IPS-18a (cell line): ENCODE data around the gene HS3ST6.
"Not testable (repeated sequence)": the region's sequence is repeated elsewhere in the genome, so short reads cannot be mapped to it uniquely, and the experiment has no call there.

Source experiments
- H3K27ac ChIP-seq: one replicate; pipeline ENCODE4 v1.5.1; 2013; ENCODE audit warnings: low read length
- H3K27me3 ChIP-seq: one replicate; pipeline ENCODE4 v1.6.1; 2013; ENCODE audit warnings: mild to moderate bottlenecking, low read length; ENCODE audit not compliant: control insufficient read depth, insufficient read depth
- H3K36me3 ChIP-seq: one replicate; pipeline ENCODE4 v1.6.1; 2013; ENCODE audit warnings: low read depth, low read length; ENCODE audit not compliant: control insufficient read depth
- H3K4me1 ChIP-seq: one replicate; pipeline ENCODE4 v1.6.1; 2013; ENCODE audit warnings: low read depth, low read length; ENCODE audit not compliant: control insufficient read depth
- H3K4me3 ChIP-seq: one replicate; pipeline ENCODE4 v1.5.1; 2013; ENCODE audit warnings: low read length
- H3K9ac ChIP-seq: one replicate; pipeline ENCODE4 v1.6.1; 2013; ENCODE audit warnings: mild to moderate bottlenecking, low read length, moderate library complexity
- H3K9me3 ChIP-seq: one replicate; pipeline ENCODE4 v1.6.1; 2013; ENCODE audit warnings: low read depth, low read length; ENCODE audit not compliant: control insufficient read depth

The HS3ST6 gene

GRCh38 chr16:1932050-1933028 is 14.1 kb upstream of the HS3ST6 start:
- Histone ChIP-seq H3K4me1 (no peaks in the 10 kb centered on the region), H3K4me3 (no peak overlapping the region), H3K27ac (no peak overlapping the region), H3K9me3 (no peaks in the 10 kb centered on the region), H3K36me3 (no peaks in the 10 kb centered on the region), H3K9ac (no peak overlapping the region), H3K27me3 (peaks cover 13% of the 10 kb centered on the region)

- H3K36me3 ChIP-seq = no peaks in the 10 kb centered on the region
- H3K9me3 ChIP-seq = no peaks in the 10 kb centered on the region
- no peak overlapping the region for H3K27ac ChIP-seq
- H3K9ac ChIP-seq = no peak overlapping the region
- no peaks in the 10 kb centered on the region for H3K4me1 ChIP-seq
- H3K4me3 ChIP-seq = no peak overlapping the region
- H3K27me3 ChIP-seq = peaks cover 13% of the 10 kb centered on the region
Measured at GRCh38 chr16:1930338-1930720, 12.1 kb upstream of the HS3ST6 start.

GRCh38 chr16:1929578-1930337 is 11.5 kb upstream of the HS3ST6 start:
- no peak overlapping the region for H3K27ac ChIP-seq
- H3K4me3 ChIP-seq = peak overlapping the region; percentile 46
- H3K9me3 ChIP-seq = no peaks in the 10 kb centered on the region
- H3K36me3 ChIP-seq = no peaks in the 10 kb centered on the region
- H3K9ac ChIP-seq = no peak overlapping the region
- no peaks in the 10 kb centered on the region for H3K4me1 ChIP-seq
- peaks cover 13% of the 10 kb centered on the region for H3K27me3 ChIP-seq

GRCh38 chr16:1929105-1929504 is 10.9 kb upstream of the HS3ST6 start:
- H3K4me3 ChIP-seq = peak overlapping the region; percentile 46
- no peaks in the 10 kb centered on the region for H3K36me3 ChIP-seq
- no peaks in the 10 kb centered on the region for H3K9me3 ChIP-seq
- H3K9ac ChIP-seq = no peak overlapping the region
- no peak overlapping the region for H3K27ac ChIP-seq
- H3K27me3 ChIP-seq = peaks cover 18% of the 10 kb centered on the region
- no peaks in the 10 kb centered on the region for H3K4me1 ChIP-seq

- H3K9ac ChIP-seq = no peak overlapping the region
- no peak overlapping the region for H3K4me3 ChIP-seq
- H3K4me1 ChIP-seq = no peaks in the 10 kb centered on the region
Measured at GRCh38 chr16:1926271-1926670, 8.1 kb upstream of the HS3ST6 start.

GRCh38 chr16:1924095-1924494 is 5.9 kb upstream of the HS3ST6 start:
- no peak overlapping the region for H3K9ac ChIP-seq
- H3K36me3 ChIP-seq = no peaks in the 10 kb centered on the region
- peak overlapping the region; percentile 19 for H3K4me3 ChIP-seq
- no peaks in the 10 kb centered on the region for H3K9me3 ChIP-seq
- H3K27me3 ChIP-seq = peaks cover 52% of the 10 kb centered on the region
- no peak overlapping the region for H3K27ac ChIP-seq
- peaks cover 5% of the 10 kb centered on the region for H3K4me1 ChIP-seq

More at GRCh38 chr16:1926271-1926670, 8.1 kb upstream of the HS3ST6 start:
- Histone ChIP-seq H3K9me3 (no peaks in the 10 kb centered on the region), H3K36me3 (no peaks in the 10 kb centered on the region), H3K27me3 (peaks cover 43% of the 10 kb centered on the region), H3K27ac (no peak overlapping the region)

- Histone ChIP-seq H3K9ac (no peak overlapping the region), H3K9me3 (no peaks in the 10 kb centered on the region), H3K27me3 (peaks cover 58% of the 10 kb centered on the region), H3K4me1 (peaks cover 5% of the 10 kb centered on the region), H3K27ac (no peak overlapping the region), H3K4me3 (peak overlapping the region; percentile 19), H3K36me3 (no peaks in the 10 kb centered on the region)
Measured at GRCh38 chr16:1923299-1924034, 5.3 kb upstream of the HS3ST6 start.

GRCh38 chr16:1922357-1922756 is 4.1 kb upstream of the HS3ST6 start:
- H3K4me1 ChIP-seq = peaks cover 6% of the 10 kb centered on the region
- no peaks in the 10 kb centered on the region for H3K9me3 ChIP-seq
- no peak overlapping the region for H3K4me3 ChIP-seq
- no peaks in the 10 kb centered on the region for H3K36me3 ChIP-seq
- H3K27me3 ChIP-seq = peaks cover 65% of the 10 kb centered on the region
- H3K9ac ChIP-seq = no peak overlapping the region
- no peak overlapping the region for H3K27ac ChIP-seq

- H3K27me3 ChIP-seq = peaks cover 81% of the 10 kb centered on the region
- H3K9me3 ChIP-seq = no peaks in the 10 kb centered on the region
- H3K27ac ChIP-seq = no peak overlapping the region
- H3K4me3 ChIP-seq = peak overlapping the region; percentile 5
- H3K4me1 ChIP-seq = peaks cover 16% of the 10 kb centered on the region
- no peak overlapping the region for H3K9ac ChIP-seq
- H3K36me3 ChIP-seq = no peaks in the 10 kb centered on the region
Measured at GRCh38 chr16:1920727-1921171, 2.5 kb upstream of the HS3ST6 start.

GRCh38 chr16:1920122-1920521 is 1.9 kb upstream of the HS3ST6 start:
- Histone ChIP-seq H3K27me3 (peaks cover 88% of the 10 kb centered on the region), H3K4me1 (peaks cover 16% of the 10 kb centered on the region), H3K4me3 (peak overlapping the region; percentile 5)
- H3K36me3 ChIP-seq, H3K9ac ChIP-seq, H3K9me3 ChIP-seq, H3K27ac ChIP-seq: not testable (repeated sequence)

- Histone ChIP-seq H3K36me3 (no peaks in the 10 kb centered on the region), H3K9ac (no peak overlapping the region), H3K9me3 (no peaks in the 10 kb centered on the region), H3K4me1 (peaks cover 19% of the 10 kb centered on the region), H3K4me3 (no peak overlapping the region), H3K27ac (no peak overlapping the region), H3K27me3 (peaks cover 92% of the 10 kb centered on the region)
Measured at GRCh38 chr16:1919327-1919998, 1.2 kb upstream of the HS3ST6 start.
